Measurements from ENCODE around the gene CHRM5.

The CHRM5 gene

DNA sequence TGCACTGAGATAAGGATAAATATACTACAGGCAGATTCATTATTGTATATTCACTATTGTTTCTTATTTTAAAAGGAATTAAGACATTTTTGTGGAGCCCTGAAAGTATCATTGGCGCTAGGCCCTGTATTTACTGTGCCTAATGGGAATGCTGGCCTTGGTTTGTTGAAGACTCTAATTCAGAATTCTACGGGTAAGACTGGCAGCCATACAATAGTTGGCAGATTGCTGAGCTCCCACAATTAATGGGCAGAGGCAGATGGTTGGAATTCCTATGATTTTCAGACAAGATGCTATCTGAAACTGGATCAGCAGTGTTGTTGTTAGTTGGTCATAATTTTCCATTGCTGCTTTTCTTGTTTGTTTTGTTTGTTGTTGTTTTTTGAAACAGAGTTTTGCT, 148.3 kb downstream of the CHRM5 start:
- H3K36me3 ChIP-seq (replicated peaks in 1 of 2; ENCODE audit: control insufficient read depth in 2 of 2, insufficient read depth in 2 of 2, low read length in 2 of 2): no peaks in the 10 kb centered on the region
- no peak overlapping the region for H2BK5ac ChIP-seq (ENCODE audit: low read length)
- H4K91ac ChIP-seq (ENCODE audit: low read depth, low read length, poor library complexity): no peak overlapping the region
- no peak overlapping the region for H4K8ac ChIP-seq (ENCODE audit: low read depth, low read length)
- H3K4ac ChIP-seq (ENCODE audit: low read length): no peak overlapping the region
- no peak overlapping the region for H2BK12ac ChIP-seq (ENCODE audit: low read length)
- H2BK15ac ChIP-seq (ENCODE audit: low read length): no peak overlapping the region
- no peak overlapping the region for H2AFZ ChIP-seq (ENCODE audit: low read length)
- DNase-seq (ENCODE audit: low spot score): no peak
- no peak overlapping the region for H3K14ac ChIP-seq (ENCODE audit: low read length)
- H3K9ac ChIP-seq (ENCODE audit: low read depth, low read length, poor library complexity): no peak overlapping the region
- no peaks in the 10 kb centered on the region for H3K9me3 ChIP-seq (replicated peaks in 1 of 2; ENCODE audit: control insufficient read depth in 2 of 2, insufficient read depth in 1 of 2, low read depth in 1 of 2, low read length in 2 of 2)
- no peak overlapping the region for H3K27ac ChIP-seq (replicated peaks; ENCODE audit: low read length)
- WGBS, 2 donors (ENCODE audit: extremely low coverage in 2 of 2, insufficient read length in 2 of 2, insufficient replicate concordance in 1 of 2): no CpG with 5 or more reads among the region's 2 CpGs
- no peak overlapping the region for H2BK120ac ChIP-seq (ENCODE audit: low read depth, low read length)
- H3K4me3 ChIP-seq (ENCODE audit: low read length in 2 of 2): no peak overlapping the region
- no peak overlapping the region for H3K4me2 ChIP-seq (ENCODE audit: insufficient read depth, low read length, poor library complexity, severe bottlenecking)
- no peaks in the 10 kb centered on the region for H3K79me1 ChIP-seq (ENCODE audit: low read depth, low read length)
- H3K4me1 ChIP-seq (ENCODE audit: control insufficient read depth in 2 of 2, insufficient read depth in 1 of 2, low read depth in 1 of 2, low read length in 2 of 2): no peaks in the 10 kb centered on the region
- no peak overlapping the region for H2AK5ac ChIP-seq (ENCODE audit: low read depth, low read length)
- no peak overlapping the region for H3K18ac ChIP-seq (ENCODE audit: low read length)
- no peaks in the 10 kb centered on the region for H3K27me3 ChIP-seq (ENCODE audit: control insufficient read depth in 3 of 3, insufficient read depth in 3 of 3, low read depth in 1 of 3, low read length in 3 of 3)
- H3K23ac ChIP-seq (ENCODE audit: low read depth, low read length, poor library complexity): no peak overlapping the region
